Activated naive CD8-positive, alpha-beta T cell treated with anti-CD3 and anti-CD28 coated beads, Interleukin-2, amount 50 U/mL, for 16 hours (primary cell): ENCODE data around the gene MFSD2A.
A peak's percentile ranks its signal among the peaks of the same experiment; 100 is the strongest.
"Not testable (repeated sequence)": the region's sequence is repeated elsewhere in the genome, so short reads cannot be mapped to it uniquely, and the experiment has no call there.

Experiments used
- DNase-seq: peaks from one replicate; pipeline ENCODE4 v3.0.0-alpha.2; 2020; ENCODE audit warnings: low read depth, low spot score

The MFSD2A gene

DNA sequence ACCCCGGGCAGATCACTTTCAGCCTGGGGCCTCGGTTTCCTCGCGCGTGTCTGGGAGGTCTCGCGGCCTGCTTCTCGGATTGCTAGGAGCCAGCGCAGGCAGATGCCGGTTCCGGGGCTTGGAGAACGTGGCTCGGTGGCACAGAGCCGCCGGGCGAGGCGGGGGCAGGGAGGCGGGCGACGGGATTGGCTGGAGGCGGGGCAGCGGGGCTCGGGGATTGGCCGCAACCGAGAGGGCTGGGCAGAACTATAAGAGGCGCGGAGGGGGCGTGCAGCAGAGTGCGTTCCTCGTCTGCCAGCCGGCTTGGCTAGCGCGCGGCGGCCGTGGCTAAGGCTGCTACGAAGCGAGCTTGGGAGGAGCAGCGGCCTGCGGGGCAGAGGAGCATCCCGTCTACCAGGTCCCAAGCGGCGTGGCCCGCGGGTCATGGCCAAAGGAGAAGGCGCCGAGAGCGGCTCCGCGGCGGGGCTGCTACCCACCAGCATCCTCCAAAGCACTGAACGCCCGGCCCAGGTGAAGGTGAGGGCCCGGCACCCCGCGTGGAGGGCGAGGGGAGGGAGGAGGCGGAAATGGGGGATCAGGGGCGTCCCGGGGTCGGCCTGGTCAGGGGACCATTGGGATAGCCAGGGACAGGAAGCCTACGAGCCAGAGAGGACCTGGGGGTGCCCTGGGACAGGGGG, at the start of gene MFSD2A:
Gene MFSD2A, plus strand, starts transcription at position 276 of the 677 bp plus-strand sequence. Its CDS starts 148 bp downstream, at position 424.
- peak; percentile 90 for DNase-seq

DNA sequence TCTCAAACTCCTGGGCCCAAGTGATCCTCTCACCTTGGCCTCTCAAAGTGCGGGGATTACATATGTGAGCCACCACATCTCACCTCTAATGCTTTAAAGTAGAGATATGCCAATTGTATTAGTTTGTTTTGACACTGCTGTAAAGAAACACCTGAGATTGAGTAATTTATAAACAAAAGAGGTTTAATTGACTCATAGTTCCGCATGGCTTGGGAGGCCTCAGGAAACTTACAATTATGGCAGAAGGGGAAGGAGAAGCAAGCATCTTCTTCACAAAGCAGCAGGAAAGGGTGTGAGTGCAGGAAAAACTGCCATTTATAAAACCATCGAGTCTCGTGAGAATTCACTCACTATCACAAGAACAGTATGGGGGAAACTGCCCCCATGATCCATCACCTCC, 49.8 kb upstream of the MFSD2A start:
- no peak for DNase-seq

DNA sequence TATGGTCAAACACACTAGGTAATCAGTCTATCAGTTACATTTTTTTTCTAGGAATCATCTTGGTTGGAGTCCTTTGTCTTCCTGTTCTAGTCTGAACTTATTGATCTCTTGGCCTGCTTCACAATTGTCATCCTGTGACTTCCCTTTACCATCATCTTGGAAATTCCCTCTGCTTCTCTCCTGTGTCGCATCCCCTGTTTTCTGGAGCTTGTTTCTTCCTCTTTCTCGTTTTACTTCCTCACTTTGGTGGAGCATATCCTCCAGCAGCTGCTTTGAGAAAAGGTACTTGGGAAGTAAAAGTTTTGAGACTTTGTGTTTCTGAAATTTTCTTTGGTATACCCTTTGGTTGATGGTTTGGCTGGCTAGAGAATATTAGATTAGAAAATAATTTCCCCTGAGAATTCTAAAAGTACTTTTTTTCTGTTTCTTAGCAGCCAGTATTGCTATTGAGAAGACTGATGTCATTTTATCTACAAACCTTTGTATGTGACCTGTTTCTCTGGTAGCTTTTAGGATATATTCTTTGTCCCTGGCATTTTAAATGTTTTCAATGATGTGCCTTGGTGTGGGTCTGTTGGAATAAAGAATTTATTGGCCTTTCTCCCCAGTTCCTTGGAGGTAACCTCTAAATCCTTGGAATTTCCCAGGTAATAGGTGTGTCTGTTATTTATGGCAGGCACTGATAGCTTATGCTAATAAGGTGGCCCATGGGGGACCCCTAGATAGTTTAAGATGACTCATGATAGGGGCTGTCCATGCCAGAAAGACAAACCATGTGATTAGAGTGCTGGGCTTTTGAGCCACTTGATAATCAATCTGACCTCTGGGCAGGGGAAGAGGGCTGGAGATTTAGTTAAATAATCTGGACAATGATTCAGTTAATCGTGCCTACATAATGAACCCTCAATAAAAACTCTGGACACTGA, 47.2 kb upstream of the MFSD2A start:
- no peak for DNase-seq

DNA sequence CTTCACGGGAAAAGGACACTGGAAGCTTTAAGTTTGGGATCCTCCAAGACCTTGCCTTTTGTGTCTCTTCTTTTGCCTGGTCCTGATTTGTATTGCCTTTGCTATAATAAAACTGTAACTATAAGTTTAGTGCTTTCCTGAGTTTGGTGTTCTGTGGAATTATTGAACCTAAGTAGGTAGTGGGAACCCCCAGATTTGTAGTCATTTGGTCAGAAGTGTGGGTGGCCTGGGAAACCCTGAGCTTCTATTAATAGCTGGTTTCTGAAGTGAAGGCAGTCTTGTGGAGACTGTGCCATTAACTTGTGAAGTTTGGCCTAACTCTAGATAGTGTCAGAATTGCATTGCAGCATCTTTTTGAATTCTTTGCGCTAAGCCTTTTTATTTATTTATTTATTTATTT, 46.4 kb upstream of the MFSD2A start:
- no peak for DNase-seq

DNA sequence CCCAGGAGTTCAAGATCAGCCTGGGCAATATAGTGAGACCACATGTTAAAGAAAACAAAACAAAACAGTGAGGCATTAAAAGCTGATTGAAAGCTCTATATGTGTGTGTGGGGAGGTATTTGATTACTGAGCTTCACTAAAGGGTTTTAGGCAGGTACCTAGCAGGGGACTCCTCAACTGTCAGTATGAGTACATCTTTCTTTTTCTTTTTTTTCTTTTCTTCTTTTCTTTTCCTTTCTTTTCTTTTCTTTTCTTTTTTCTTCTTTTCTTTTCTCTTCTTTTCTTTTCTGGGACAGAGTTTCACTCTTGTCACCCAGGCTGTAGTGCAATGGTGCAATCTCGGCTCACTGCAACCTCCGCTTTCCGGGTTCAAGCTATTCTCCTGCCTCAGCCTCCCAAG, 44.7 kb upstream of the MFSD2A start:
- DNase-seq: no peak

DNA sequence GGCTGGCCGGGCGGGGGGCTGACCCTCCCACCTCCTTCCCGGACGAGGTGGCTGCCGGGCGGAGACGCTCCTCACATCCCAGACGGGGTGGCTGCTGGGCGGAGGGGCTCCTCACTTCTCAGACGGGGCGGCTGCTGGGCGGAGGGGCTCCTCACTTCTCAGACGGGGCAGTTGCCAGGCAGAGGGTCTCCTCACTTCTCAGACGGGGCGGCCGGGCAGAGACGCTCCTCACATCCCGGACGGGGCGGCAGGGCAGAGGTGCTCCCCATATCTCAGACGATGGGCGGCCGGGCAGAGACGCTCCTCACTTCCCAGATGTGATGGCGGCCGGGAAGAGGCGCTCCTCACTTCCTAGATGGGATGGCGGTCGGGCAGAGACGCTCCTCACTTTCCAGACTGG, 41.8 kb upstream of the MFSD2A start:
- DNase-seq: not testable (repeated sequence)

DNA sequence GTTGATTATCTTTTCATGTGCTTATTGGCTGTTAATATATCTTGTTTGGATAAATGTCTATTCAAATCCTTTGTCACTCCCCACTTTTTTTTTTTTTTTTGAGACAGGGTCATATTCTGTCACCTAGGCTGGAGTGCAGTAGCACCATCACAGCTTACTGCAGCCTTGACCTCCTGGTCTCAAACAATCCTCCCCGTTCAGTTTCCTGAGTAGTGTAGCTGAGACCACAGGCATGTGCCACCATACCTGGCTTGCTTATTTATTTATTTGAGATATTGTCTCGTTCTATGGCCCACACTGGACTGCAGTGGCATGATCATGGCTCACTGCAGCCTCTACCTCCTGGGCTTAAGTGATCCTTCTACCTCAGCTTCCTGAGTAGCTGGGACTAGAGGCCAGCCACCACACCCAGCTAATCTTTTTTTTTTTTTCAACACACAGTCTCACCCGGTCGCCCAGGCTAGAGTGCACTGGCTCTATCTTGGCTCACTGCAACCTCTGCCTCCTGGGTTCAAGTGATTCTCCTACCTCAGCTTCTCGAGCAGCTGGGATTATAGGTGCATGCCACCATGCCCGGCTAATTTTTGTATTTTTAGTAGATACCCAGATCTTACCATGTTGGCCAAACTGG, 39.3 kb upstream of the MFSD2A start:
- DNase-seq: no peak

DNA sequence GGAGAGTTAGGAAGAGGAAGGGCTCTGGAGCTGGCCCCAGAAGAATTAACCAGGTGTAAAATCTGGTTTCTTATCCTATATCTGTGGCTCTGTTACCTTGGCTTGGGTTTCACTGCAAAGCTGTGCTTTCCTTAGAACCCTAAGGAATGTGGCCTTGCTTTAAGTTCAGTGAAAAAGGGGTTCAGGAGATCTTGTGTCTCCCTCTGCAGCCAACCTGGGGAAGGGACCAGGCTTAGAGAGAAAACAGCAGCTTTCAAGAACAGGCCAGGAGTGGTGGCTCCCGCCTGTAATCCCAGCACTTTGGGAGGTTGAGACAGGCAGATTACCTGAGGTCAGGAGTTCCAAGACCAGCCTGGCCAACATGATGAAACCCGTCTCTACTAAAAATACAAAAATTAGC, 37.1 kb upstream of the MFSD2A start:
- DNase-seq: no peak

DNA sequence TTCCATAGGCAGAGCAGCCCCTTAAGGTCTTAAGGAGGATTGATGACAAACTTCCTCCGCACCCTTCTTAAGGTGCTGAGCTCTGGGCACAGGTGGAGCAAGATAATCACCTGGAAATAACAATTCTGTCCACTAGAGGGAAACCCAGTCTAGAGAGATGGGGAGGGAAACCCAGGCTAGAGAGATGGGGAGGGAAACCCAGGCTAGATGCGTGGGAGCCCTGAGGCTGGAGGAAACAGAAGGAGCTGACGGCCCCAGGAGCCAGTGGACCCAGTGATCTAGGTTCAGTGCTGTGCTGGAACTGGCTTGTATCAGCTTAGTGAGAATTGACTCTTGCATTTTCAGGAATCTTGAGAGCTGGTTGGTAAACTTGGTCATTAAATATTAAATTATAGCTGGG, 35.4 kb upstream of the MFSD2A start:
- no peak for DNase-seq

DNA sequence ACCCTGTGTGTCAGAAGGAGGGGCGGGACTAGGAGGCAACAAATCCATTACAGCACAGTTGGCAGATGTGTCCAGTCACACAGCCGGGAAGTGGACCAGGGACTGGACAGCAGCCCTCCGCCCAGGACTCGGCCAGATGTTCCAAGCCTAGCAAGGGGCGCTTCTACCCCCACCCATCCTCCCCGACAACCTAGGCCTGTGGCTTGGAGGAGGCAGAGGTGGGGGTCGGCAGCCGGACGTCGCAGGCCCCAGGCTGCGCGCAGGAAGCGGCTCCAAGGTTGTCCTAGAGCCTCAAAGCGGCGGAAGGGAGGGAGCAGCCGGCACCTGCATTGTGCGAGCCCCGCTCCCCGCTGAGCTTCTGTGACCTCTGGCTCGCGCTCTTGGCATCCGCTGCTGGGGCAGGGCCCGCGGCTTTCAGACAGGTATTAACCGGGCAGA, 32.7 kb upstream of the MFSD2A start:
- no peak for DNase-seq

DNA sequence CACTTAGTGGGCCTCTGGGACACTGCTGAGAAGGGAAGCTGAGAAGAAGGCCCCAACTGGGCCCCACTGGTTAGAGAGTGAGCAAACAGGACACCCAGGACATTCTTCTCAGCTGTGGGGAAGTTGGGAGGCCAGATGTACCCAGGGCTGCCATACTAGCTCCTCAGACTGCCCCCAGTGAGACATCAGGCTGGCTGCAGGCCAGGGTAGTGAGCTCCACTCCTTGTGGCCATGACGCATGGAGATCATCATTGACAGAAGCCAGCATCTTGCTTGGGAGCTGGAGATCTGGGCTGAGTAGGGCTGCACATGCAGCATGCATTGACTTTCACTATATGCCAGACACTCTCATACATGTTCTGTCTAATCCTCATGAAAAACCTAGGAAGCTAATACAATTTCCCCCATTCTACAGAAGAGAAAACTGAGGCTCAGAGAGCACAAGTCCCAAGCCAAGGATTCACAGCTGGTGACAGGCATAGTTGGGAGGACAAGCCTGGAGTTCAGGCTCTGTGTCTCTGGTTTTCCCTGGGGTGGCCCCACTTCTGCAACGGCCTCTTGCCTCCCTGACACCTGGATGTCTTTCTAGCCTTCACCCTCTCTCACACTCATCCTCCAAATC, 29.1 kb upstream of the MFSD2A start:
- no peak for DNase-seq

DNA sequence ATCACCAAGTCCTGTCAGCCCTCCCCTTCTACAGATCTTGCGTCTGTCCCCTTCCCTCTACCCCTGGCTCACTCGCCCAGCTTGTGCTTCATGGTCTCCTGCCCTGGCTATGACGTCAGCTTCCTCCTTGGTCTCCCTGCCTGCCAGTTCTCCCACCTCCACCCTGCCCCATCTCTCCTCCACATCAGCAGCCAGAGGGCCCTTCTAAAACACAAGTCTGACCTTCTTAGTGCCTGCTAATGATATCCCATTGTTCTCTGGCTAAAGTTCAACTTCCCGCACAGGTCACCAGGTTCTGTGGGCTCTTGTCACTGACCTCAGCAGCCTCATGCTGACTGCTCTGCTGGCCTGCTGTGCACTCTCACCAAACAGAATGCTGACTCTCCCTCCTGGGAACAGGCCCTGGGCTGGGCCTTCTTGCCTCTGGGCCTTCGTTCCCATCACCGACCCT, 28.6 kb upstream of the MFSD2A start:
- no peak for DNase-seq

DNA sequence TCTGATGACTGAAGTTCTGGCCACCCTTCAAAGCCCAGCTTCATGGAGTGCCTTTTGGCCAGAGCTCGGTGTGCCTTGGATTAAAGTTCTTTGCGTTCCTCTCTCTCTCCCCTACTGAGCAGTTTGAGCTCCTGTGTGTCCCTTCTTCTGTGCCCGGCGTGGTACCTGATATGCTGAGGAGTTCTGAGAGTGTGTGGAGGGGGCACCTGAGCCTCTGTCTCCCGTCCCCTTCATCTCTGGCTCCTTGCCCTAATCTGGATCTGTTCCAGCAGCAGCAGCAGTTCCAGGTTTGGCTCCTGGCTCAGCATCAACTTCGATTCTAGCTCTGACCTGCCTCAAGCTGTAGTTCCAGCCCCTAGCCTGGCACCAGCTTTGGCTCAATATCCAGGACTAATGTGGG, 28.1 kb upstream of the MFSD2A start:
- no peak for DNase-seq

DNA sequence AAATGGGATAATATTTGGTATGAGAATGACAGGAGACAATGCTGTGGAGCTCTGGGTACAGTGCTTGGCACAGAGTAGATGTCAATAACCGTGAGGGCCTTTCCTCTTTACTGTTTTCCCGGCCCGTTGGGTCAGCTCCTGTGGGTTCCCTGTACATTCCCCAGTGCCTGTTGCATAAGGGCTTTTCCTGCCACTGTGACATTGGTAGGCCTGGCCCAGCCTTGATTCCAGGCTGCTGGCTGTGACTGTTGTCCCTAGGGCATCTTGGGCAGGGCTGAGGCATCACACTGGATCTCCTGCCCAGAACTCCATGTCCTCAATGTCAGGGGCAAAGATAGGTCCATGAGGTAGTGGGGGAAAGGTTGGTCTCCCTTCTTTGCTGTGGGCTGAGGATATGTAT, 27.4 kb upstream of the MFSD2A start:
- no peak for DNase-seq

DNA sequence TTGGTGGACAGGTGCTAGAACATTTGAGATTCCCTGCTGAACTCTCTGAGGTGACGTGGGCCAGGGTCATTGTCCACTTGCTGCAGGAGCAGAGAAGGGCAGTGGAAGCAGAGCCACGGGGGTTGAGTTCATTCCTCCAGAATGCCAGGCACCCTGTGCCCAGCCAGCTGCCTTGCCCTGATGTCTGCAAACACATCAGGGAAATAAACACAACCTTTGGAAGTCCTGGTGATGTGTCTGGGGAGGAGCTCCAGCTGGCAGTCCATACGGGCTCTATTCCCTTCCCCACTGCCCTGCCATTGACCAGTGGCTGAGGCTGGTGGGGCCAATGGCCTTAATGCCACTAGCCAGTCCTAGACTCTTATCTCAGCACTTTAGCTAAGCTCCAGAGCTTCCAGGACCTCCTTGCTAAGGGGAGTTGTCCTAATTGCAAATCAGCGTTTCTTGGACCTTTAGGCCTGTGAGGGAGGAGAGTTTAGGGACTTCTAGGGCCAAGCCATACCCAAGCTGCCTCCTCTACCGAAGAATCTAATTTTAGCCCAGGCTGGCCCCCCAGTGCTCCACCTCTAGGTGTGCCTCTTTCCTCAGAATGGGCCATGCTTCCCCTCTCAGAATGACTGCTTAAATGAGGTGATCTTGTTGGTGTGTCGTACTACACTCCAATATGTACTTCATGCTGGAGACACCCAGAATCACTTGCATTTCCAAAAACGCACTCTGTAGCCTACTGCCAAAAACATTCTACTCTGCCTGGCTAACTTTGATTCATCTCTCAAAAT, 25.9 kb upstream of the MFSD2A start:
- no peak for DNase-seq

DNA sequence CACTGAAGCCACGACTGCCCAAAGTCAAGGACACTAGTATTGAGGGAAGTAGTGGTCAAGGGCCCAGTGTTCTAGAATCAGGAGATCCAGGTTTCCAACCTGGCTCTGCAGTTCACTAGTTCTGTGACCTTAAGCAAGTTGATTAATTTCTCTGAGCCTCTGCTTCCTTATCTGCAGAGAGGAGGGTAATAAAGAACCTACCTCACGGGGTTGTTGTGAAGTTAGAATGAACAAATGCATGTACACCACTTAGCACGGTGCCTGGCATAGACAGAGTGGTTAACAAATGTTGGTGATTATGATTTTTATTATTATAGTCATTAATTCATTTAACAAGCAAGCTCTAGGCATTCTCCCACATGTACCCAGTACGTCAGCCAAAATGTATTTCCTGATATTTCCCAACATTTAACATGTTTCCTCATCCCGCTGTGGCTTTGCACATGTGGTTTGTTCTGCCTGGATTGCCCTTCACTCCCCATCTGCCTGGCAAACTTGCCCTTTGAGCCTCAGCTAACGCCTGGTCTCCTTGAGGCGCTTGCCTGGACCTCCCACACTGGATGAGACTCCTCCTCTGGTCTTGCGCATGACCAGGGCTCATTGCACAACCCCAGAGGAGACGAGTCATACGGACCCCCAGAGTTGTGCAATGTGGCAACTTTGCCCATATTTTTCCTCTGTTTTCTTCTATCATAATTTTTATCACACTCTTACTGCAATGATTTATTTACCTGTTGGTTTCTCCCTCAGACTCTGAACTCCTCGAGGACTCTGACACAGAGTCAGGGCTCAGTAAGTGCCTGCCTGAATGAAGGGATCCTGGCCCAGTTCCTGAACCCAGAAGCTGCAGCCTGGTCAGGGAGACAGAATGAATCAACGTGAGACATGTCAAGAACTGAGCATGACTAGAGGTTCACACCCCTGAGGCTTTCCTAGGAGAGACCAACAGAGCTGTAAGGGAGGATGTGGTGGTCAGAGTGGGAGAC, 20.7 kb upstream of the MFSD2A start:
- DNase-seq: no peak

DNA sequence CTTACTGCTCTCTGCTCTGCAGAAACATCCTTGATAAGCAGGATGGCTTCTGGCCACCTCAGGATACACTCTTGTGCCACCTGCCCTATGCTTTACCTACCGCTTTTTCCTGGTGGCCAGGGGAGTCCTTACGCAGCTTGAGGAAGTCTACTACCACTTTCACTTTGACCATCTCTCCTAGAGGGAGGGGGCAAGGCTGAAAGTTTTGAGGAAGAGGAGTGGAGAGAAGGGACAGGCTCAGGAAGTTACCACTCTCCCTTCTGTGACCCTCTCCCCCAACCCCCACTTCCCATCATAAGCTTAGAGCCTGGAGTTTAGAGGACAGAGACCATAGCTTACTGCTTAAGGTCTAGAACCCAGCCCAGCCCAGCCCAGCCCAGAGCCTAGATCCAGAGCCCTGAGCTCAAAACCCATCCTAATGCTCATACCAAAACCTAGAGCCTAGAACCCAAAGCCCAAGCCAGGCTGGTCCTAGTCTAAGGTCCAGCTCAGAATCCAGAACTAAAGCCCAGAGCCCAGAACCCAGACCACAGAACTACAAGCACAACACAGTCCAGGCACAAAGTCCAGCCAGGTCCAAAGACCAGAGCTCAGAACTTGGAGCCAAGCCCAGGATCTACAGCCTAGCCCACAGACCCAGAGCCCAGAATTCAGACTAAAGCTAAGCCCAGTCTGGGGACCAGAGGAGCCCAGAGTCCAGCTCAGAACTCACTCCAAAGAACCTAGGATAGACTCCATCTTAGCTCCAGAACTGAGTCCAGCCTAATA, 18.0 kb upstream of the MFSD2A start:
- no peak for DNase-seq

DNA sequence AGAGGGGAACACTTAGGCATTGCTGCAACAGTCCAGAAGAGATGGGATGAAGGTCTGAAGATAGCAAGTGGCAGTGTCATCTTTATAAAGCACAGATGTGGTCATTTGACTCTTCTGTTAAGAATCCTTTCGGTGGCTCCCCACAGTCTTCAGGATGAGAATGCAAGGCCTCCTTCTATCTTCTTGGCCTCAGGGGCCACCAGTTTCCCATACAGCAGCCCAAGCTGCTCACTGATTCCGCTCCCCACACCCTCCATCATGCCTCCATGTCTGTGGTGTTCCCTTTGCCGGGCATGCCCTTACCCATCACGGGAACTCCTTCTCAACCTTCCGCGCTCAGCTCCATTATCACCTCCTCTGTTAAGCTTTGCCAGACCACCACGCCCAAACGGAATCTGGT, 16.1 kb upstream of the MFSD2A start:
- DNase-seq: no peak

DNA sequence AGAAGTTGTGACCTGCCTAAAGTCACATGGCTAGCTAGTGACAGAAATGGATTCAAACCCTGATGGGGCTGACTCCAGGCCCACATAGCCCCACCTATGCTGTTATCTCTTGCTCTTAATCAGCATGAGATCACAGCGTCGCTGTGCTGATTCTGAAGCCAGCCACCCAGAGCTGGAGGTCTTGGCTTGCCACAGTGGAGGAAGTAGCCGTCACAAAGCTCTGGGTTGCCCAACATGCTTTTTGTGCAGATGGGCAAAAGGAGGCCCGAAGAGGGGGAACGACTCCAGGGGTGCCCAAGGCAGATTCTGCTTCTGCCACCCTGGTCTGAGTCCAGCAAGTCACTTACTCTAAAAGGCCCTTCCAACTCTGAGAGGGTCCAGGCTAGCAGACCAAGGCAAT, 14.7 kb upstream of the MFSD2A start:
- no peak for DNase-seq
